Uterus (tissue), 2 donors: ENCODE results near the gene REN.

Experiments used
- CTCF ChIP-seq, 4 experiments: fragments of 200-600 bp in 2 of 4; fragments of 450-650 bp in 2 of 4; sonication (generic) in 2 of 4; IDR thresholded peaks; one replicate each; pipeline ENCODE4 v1.5.1; 2016 to 2019; ENCODE audit warnings: antibody characterized with exemption in 4 of 4, mild to moderate bottlenecking in 2 of 4, moderate library complexity in 1 of 4
- POLR2A ChIP-seq, 2 donors: fragments of 450-650 bp; IDR thresholded peaks; one replicate each; pipeline ENCODE4 v1.6.1; 2016; ENCODE audit warnings: antibody characterized with exemption in 2 of 2, mild to moderate bottlenecking in 1 of 2, moderate library complexity in 1 of 2

- no peak for TF ChIP-seq CTCF (IDR thresholded peaks at IDR 0.05)
- no peak for TF ChIP-seq POLR2A (IDR thresholded peaks at IDR 0.05)
Measured at GRCh38 chr1:204139952-204140351, 26.2 kb downstream of the REN start.
